ENCODE data around the gene TSSC4. TPM values are rescaled to one million over a fixed set of nuclear protein-coding genes. Genes with fewer than 3 reads are reported as not detected.

Gene TSSC4
- total RNA-seq, 1 donor from 2014 or later, result 70.0 TPM

- peaks cover 19% of the 10 kb centered on the region for H3K4me1 Mint-ChIP-seq (ENCODE audit: low read depth, unreplicated experiment)
- H3K36me3 ChIP-seq (ENCODE audit: insufficient read depth, low read length), result peaks cover under 1% of the 10 kb centered on the region
- peaks cover 87% of the 10 kb centered on the region for H3K79me2 ChIP-seq (ENCODE audit: insufficient read depth, low read length)
- no peaks in the 10 kb centered on the region for H3K27me3 ChIP-seq (ENCODE audit: insufficient read depth, low read length)
- H3K9ac ChIP-seq (ENCODE audit: low read length), result no peak overlapping the region
- H3K27ac Mint-ChIP-seq (ENCODE audit: unreplicated experiment), result no peak overlapping the region
- H3K4me3 ChIP-seq (ENCODE audit: insufficient read depth, low read depth, low read length), result no peak overlapping the region
- no peak overlapping the region for H3K4me2 ChIP-seq (ENCODE audit: low read length)
- H4K20me1 ChIP-seq (ENCODE audit: insufficient read depth, low read length), result peaks cover 76% of the 10 kb centered on the region
- H3K36me3 Mint-ChIP-seq (ENCODE audit: low read depth, unreplicated experiment), result peaks cover 2% of the 10 kb centered on the region
- no peak for DNase-seq (ENCODE audit: low read depth)
- no peak for FAIRE-seq
- H3K4me1 ChIP-seq (ENCODE audit: insufficient read depth, low read length), result peaks cover 24% of the 10 kb centered on the region
- H3K9me3 ChIP-seq (ENCODE audit: insufficient read depth, low read depth, low read length), result no peaks in the 10 kb centered on the region
- H2AFZ ChIP-seq (ENCODE audit: low read depth, low read length), result no peak overlapping the region
- TF ChIP-seq, protein P1, sequence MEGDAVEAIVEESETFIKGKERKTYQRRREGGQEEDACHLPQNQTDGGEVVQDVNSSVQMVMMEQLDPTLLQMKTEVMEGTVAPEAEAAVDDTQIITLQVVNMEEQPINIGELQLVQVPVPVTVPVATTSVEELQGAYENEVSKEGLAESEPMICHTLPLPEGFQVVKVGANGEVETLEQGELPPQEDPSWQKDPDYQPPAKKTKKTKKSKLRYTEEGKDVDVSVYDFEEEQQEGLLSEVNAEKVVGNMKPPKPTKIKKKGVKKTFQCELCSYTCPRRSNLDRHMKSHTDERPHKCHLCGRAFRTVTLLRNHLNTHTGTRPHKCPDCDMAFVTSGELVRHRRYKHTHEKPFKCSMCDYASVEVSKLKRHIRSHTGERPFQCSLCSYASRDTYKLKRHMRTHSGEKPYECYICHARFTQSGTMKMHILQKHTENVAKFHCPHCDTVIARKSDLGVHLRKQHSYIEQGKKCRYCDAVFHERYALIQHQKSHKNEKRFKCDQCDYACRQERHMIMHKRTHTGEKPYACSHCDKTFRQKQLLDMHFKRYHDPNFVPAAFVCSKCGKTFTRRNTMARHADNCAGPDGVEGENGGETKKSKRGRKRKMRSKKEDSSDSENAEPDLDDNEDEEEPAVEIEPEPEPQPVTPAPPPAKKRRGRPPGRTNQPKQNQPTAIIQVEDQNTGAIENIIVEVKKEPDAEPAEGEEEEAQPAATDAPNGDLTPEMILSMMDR (IDR thresholded peaks at IDR 0.05; ENCODE audit: insufficient read depth, low read depth, low read length), result no peak
- TF ChIP-seq EZH2 (IDR thresholded peaks at IDR 0.05; ENCODE audit: insufficient read depth, low read length), result no peak
- H3K4me3 Mint-ChIP-seq (ENCODE audit: unreplicated experiment), result no peak overlapping the region
- H3K27ac ChIP-seq (ENCODE audit: low read depth, low read length), result no peak overlapping the region
- H3K9me3 Mint-ChIP-seq (ENCODE audit: unreplicated experiment), result no peaks in the 10 kb centered on the region
- H3K27me3 Mint-ChIP-seq (ENCODE audit: low read depth, unreplicated experiment), result no peaks in the 10 kb centered on the region
Observed at GRCh38 chr11:2391181-2391975, 9.2 kb upstream of the TSSC4 start.

DNA sequence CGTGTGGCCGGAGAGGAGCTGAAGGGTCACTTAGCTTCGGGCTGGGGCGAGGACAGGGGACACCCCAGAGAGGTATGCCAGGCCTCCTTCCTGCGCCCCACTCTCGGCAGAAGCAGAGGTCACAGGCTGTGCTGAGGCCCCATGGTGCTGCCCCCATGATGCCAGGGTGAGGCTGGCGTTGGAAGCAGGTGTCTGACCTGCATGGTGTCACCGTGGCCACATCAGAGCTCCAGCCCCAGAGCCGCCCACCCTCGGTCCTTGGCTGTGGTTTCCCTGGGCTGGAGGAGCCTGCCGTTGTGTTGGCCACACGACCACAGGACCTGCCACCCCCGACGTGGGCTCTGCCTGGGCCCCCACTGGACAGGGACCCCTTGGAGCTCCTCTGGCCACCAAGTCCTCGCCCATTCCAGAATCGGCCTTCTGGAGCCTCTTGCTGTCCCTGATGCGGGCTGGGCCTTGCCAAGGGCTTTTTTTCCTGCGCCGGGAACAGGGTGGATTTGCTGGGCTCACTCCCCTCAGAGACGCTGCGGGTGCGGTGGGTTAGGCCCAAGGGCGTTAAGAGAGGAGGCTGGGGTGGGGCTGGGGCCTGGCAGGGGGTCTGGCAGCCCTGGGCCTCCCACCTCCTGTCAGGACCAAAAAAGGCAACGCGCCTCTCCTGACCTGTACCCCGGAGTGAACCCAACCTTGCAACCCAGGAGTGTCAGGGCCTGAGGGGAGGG lies 8.2 kb upstream of the TSSC4 start:
- no peak for FAIRE-seq
- peaks cover 21% of the 10 kb centered on the region for H3K4me1 ChIP-seq (ENCODE audit: insufficient read depth, low read length)
- TF ChIP-seq, protein P1 (IDR thresholded peaks at IDR 0.05; ENCODE audit: insufficient read depth, low read depth, low read length), result no peak
- TF ChIP-seq EZH2 (IDR thresholded peaks at IDR 0.05; ENCODE audit: insufficient read depth, low read length), result no peak
- peaks cover 2% of the 10 kb centered on the region for H3K36me3 Mint-ChIP-seq (ENCODE audit: low read depth, unreplicated experiment)
- no peak overlapping the region for H3K27ac ChIP-seq (ENCODE audit: low read depth, low read length)
- no peak for DNase-seq (ENCODE audit: low read depth)
- peaks cover 2% of the 10 kb centered on the region for H3K36me3 ChIP-seq (ENCODE audit: insufficient read depth, low read length)
- peaks cover 66% of the 10 kb centered on the region for H4K20me1 ChIP-seq (ENCODE audit: insufficient read depth, low read length)
- H2AFZ ChIP-seq (ENCODE audit: low read depth, low read length), result no peak overlapping the region
- H3K4me3 Mint-ChIP-seq (ENCODE audit: unreplicated experiment), result no peak overlapping the region
- no peak overlapping the region for H3K27ac Mint-ChIP-seq (ENCODE audit: unreplicated experiment)
- H3K4me2 ChIP-seq (ENCODE audit: low read length), result no peak overlapping the region
- no peak overlapping the region for H3K4me3 ChIP-seq (ENCODE audit: insufficient read depth, low read depth, low read length)
- H3K27me3 Mint-ChIP-seq (ENCODE audit: low read depth, unreplicated experiment), result no peaks in the 10 kb centered on the region
- no peak overlapping the region for H3K9ac ChIP-seq (ENCODE audit: low read length)
- H3K9me3 ChIP-seq (ENCODE audit: insufficient read depth, low read depth, low read length), result no peaks in the 10 kb centered on the region
- H3K9me3 Mint-ChIP-seq (ENCODE audit: unreplicated experiment), result no peaks in the 10 kb centered on the region
- peaks cover 19% of the 10 kb centered on the region for H3K4me1 Mint-ChIP-seq (ENCODE audit: low read depth, unreplicated experiment)
- peaks cover 77% of the 10 kb centered on the region for H3K79me2 ChIP-seq (ENCODE audit: insufficient read depth, low read length)
- no peaks in the 10 kb centered on the region for H3K27me3 ChIP-seq (ENCODE audit: insufficient read depth, low read length)
